PC-9 (cell line): ENCODE results near the gene TDRD1. TPM values are rescaled to one million over a fixed set of nuclear protein-coding genes. Genes with fewer than 3 reads are reported as not detected.

ENCODE experiments used
- BruUV-seq: library from RNA; stranded (reverse); fragments of 400-500 nt; replicated peaks from 2 replicates; lab custom pipeline; 2021; lab: Mats Ljungman, UMichigan
- CTCF ChIA-PET: fragments of 300-600 bp; sonication (Branson Sonifier 250); formaldehyde crosslinking; loops from one replicate; lab custom pipeline; 2022; ENCODE audit warnings: antibody characterized with exemption; lab: Charles Lee
- POLR2A ChIA-PET: fragments of 300-600 bp; sonication (Branson Sonifier 250); formaldehyde crosslinking; loops from one replicate; lab custom pipeline; 2022; ENCODE audit warnings: antibody characterized with exemption; ENCODE audit not compliant: unreplicated experiment; lab: Charles Lee
- DNase-seq, 2 experiments: peaks; one replicate each; pipeline versions ENCODE4 v3.0.0 to v3.0.0-alpha.2; 2015 to 2022; ENCODE audit warnings: mixed read lengths in 1 of 2
- H2AFZ ChIP-seq: fragments of 200-600 bp; sonication (generic); 2 replicates; pipeline ENCODE4 v1.8.1; 2017; ENCODE audit warnings: antibody characterized with exemption
- H3F3A ChIP-seq: fragments of 200-600 bp; sonication (generic); 2 replicates; pipeline ENCODE4 v1.8.1; 2017; ENCODE audit warnings: antibody characterized with exemption, mild to moderate bottlenecking, low read depth; ENCODE audit not compliant: insufficient read depth
- H3K27ac ChIP-seq: fragments of 200-600 bp; sonication (generic); 2 replicates; pipeline ENCODE4 v1.6.1; 2016; ENCODE audit warnings: mixed run types
- H3K27me3 ChIP-seq: fragments of 200-600 bp; sonication (generic); 2 replicates; pipeline ENCODE4 v1.6.1; 2016; ENCODE audit warnings: low read depth, mixed run types; ENCODE audit not compliant: insufficient read depth
- H3K36me3 ChIP-seq: fragments of 200-600 bp; sonication (generic); 2 replicates; pipeline ENCODE4 v1.6.1; 2016; ENCODE audit warnings: low read depth, mixed run types
- H3K4me1 ChIP-seq: fragments of 200-600 bp; sonication (generic); replicated peaks from 2 replicates; pipeline ENCODE4 v1.6.1; 2016; ENCODE audit warnings: mixed run types; ENCODE audit not compliant: insufficient read depth
- H3K4me2 ChIP-seq: fragments of 200-600 bp; sonication (generic); 2 replicates; pipeline ENCODE4 v1.6.1; 2017; ENCODE audit warnings: mixed run types
- H3K4me3 ChIP-seq: fragments of 200-600 bp; sonication (generic); 2 replicates; pipeline ENCODE4 v1.6.1; 2016; ENCODE audit warnings: mixed run types
- H3K79me2 ChIP-seq: fragments of 200-600 bp; sonication (generic); 2 replicates; pipeline ENCODE4 v1.6.1; 2017; ENCODE audit warnings: low read depth, mixed run types
- H3K9me2 ChIP-seq: fragments of 200-600 bp; sonication (generic); 2 replicates; pipeline ENCODE4 v1.8.1; 2017; ENCODE audit warnings: mild to moderate bottlenecking; ENCODE audit not compliant: insufficient read depth
- H3K9me3 ChIP-seq: fragments of 200-600 bp; sonication (generic); 2 replicates; pipeline ENCODE4 v1.8.1; 2016; ENCODE audit warnings: low read depth; ENCODE audit not compliant: insufficient read depth
- H4K20me1 ChIP-seq: fragments of 200-600 bp; sonication (generic); 2 replicates; pipeline ENCODE4 v1.8.1; 2017; ENCODE audit not compliant: insufficient read depth
- EZH2 ChIP-seq: fragments of 200-600 bp; sonication (generic); IDR thresholded peaks from 2 replicates; pipeline ENCODE4 v1.8.0; 2017; ENCODE audit warnings: antibody characterized with exemption, low read depth
- intact Hi-C: fragments of 100-400 bp; cut with micrococcal nuclease; formaldehyde crosslinking; loops from one replicate; pipeline ENCODE4 v1.10.0; 2022; ENCODE audit not compliant: unreplicated experiment
- total RNA-seq: library from RNA; stranded (reverse); gene quantifications from 2 replicates; pipeline ENCODE4 v1.2.3, GENCODE V29; 2021
- TF ChIP-seq, protein P1 (sequence below): fragments of 200-600 bp; sonication (generic); conservative IDR thresholded peaks from 2 replicates; pipeline ENCODE4 v1.6.1; 2017; ENCODE audit warnings: mixed run types, antibody characterized with exemption, mild to moderate bottlenecking, moderate library complexity

The TDRD1 gene
- total RNA-seq, 1 experiment from 2014 or later = not detected

DNA sequence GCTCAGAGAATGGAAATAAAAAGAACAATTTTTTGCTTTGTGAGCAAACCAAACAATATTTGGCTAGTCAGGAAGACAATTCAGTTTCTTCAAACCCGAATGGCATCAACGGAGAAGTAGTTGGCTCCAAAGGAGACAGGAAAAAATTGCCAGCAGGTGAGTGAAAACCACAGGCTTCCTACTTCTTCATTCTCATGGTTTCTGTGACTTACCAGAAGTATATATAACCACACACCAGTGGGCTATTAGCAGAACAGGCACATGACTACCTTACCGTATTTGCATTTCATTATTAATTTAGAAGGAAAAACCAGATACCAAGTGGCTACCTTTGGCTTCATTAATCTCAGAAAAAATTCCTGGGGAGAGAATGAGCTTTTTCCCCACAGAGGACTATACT is 8.8 kb downstream of the TDRD1 start:
- BruUV-seq = no TSS peak
- Histone ChIP-seq H2AFZ (no peak overlapping the region), H3K27ac (no peak overlapping the region), H3F3A (no peaks in the 10 kb centered on the region), H4K20me1 (no peaks in the 10 kb centered on the region), H3K36me3 (no peaks in the 10 kb centered on the region), H3K27me3 (no peaks in the 10 kb centered on the region), H3K4me1 (no peaks in the 10 kb centered on the region), H3K9me2 (no peaks in the 10 kb centered on the region), H3K79me2 (no peaks in the 10 kb centered on the region), H3K4me2 (no peak overlapping the region), H3K4me3 (no peak overlapping the region), H3K9me3 (no peaks in the 10 kb centered on the region)
- TF ChIP-seq, protein P1, sequence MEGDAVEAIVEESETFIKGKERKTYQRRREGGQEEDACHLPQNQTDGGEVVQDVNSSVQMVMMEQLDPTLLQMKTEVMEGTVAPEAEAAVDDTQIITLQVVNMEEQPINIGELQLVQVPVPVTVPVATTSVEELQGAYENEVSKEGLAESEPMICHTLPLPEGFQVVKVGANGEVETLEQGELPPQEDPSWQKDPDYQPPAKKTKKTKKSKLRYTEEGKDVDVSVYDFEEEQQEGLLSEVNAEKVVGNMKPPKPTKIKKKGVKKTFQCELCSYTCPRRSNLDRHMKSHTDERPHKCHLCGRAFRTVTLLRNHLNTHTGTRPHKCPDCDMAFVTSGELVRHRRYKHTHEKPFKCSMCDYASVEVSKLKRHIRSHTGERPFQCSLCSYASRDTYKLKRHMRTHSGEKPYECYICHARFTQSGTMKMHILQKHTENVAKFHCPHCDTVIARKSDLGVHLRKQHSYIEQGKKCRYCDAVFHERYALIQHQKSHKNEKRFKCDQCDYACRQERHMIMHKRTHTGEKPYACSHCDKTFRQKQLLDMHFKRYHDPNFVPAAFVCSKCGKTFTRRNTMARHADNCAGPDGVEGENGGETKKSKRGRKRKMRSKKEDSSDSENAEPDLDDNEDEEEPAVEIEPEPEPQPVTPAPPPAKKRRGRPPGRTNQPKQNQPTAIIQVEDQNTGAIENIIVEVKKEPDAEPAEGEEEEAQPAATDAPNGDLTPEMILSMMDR = no peak
- TF ChIP-seq EZH2 = no peak
- no peak for DNase-seq
- CTCF ChIA-PET = interaction anchor here (0.7 kb wide), 1 partner anchor 12 kb away, joined by 11 read pairs; no protein-coding TSS in a partner anchor
- intact Hi-C loops = no loop called here
- POLR2A ChIA-PET = no interaction called here

DNA sequence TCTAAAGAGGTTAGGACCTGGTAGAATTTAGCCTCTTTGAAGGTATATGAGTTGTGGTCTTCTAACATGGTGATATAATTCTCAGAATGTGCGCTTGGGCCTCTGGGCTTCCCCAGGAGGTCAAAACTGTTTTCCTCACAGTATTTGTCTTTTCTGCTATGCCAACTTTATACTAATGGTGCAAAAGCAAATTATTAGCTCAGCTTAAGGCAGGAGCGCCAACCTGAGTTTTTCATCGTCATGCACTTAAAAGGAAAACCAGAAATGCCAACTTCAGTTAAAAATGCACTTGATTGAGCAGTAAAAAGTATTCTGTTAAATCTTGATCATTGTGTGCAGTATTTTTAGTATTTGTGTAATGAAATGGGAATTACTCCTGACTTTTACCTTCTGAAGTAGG is 9.7 kb downstream of the TDRD1 start:
- POLR2A ChIA-PET = interaction anchor here (0.7 kb wide), 1 partner anchor 78 kb away, joined by 4 read pairs; no protein-coding TSS in a partner anchor

DNA sequence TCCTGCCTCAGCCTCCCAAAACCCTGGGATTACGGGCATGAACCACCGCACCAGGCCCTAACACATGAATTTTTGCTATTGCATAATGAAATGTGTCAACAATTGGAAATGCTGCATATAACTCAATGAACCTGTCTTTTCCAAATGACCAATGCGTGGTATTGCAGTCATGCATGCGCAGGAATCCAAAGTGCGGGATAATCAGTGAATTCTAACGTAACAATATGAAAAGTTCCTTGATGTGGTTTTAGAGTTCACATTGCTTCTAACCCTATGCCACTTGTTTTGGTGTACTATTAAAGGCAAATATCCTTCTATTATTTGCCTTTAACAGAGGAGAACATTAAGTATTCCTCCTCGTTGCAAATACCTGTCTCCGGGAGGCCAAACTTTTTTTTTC is 10.5 kb downstream of the TDRD1 start:
- CTCF ChIA-PET = no interaction called here
- Histone ChIP-seq H3K9me3 (no peaks in the 10 kb centered on the region), H3K27me3 (no peaks in the 10 kb centered on the region), H3K9me2 (no peaks in the 10 kb centered on the region), H3K27ac (no peak overlapping the region), H3K36me3 (no peaks in the 10 kb centered on the region), H3K4me2 (no peak overlapping the region), H3K4me3 (no peak overlapping the region), H2AFZ (no peak overlapping the region), H3F3A (no peaks in the 10 kb centered on the region), H4K20me1 (no peaks in the 10 kb centered on the region), H3K79me2 (no peaks in the 10 kb centered on the region), H3K4me1 (no peaks in the 10 kb centered on the region)
- no peak for DNase-seq
- BruUV-seq = no TSS peak
- intact Hi-C loops = no loop called here
- TF ChIP-seq EZH2 = no peak
- TF ChIP-seq, protein P1 = no peak
- POLR2A ChIA-PET = interaction anchor here (0.6 kb wide), 1 partner anchor 13 kb away, joined by 3 read pairs; no protein-coding TSS in a partner anchor

More for the DNA sequence above, 9.7 kb downstream of the TDRD1 start:
- Histone ChIP-seq H4K20me1 (no peaks in the 10 kb centered on the region), H2AFZ (no peak overlapping the region), H3K27me3 (no peaks in the 10 kb centered on the region), H3K79me2 (no peaks in the 10 kb centered on the region), H3K27ac (no peak overlapping the region), H3F3A (no peaks in the 10 kb centered on the region), H3K9me2 (no peaks in the 10 kb centered on the region), H3K4me3 (no peak overlapping the region), H3K4me2 (no peak overlapping the region), H3K4me1 (no peaks in the 10 kb centered on the region), H3K9me3 (no peaks in the 10 kb centered on the region), H3K36me3 (no peaks in the 10 kb centered on the region)
- no TSS peak for BruUV-seq
- intact Hi-C loops = no loop called here
- DNase-seq = no peak
- CTCF ChIA-PET = interaction anchor here (0.7 kb wide), 1 partner anchor 11 kb away, joined by 11 read pairs; no protein-coding TSS in a partner anchor
- TF ChIP-seq, protein P1 = no peak
- TF ChIP-seq EZH2 = no peak
